Upper lobe of left lung (tissue), 6 donors: ENCODE data around the gene OSBPL2. TPM values are rescaled to one million over a fixed set of nuclear protein-coding genes. Genes with fewer than 3 reads are reported as not detected.

Experiments
- ATAC-seq, 2 donors: fragments of 200-7000 bp; cut with Tn5 transposase; one replicate each; pipeline ENCODE4 v1.9.1; 2022; ENCODE audit warnings: mild to moderate bottlenecking in 2 of 2, moderate library complexity in 2 of 2; ENCODE audit not compliant: low FRiP score in 2 of 2
- DNase-seq, 2 donors: peaks; one replicate each; pipeline ENCODE4 v3.0.0-alpha.2; 2019 to 2020
- H3K27ac ChIP-seq, 4 donors: fragments of 200-600 bp; sonication (generic); one replicate each; pipeline ENCODE4 v1.5.1; 2016 to 2019
- H3K27me3 ChIP-seq, 4 donors: fragments of 200-600 bp; sonication (generic); one replicate each; pipeline ENCODE4 v1.5.1; 2017 to 2019
- H3K36me3 ChIP-seq, 4 donors: fragments of 200-600 bp; sonication (generic); one replicate each; pipeline ENCODE4 v1.5.1; 2016 to 2019
- H3K4me1 ChIP-seq, 4 donors: fragments of 200-600 bp; sonication (generic); one replicate each; pipeline ENCODE4 v1.5.1; 2018 to 2019
- H3K4me3 ChIP-seq, 4 donors: fragments of 200-600 bp; sonication (generic); one replicate each; pipeline ENCODE4 v1.5.1; 2017 to 2019; ENCODE audit warnings: mild to moderate bottlenecking in 2 of 4, moderate library complexity in 1 of 4
- H3K9me3 ChIP-seq, 4 donors: fragments of 200-600 bp; sonication (generic); one replicate each; pipeline ENCODE4 v1.5.1; 2018 to 2019
- CTCF ChIP-seq, 6 experiments: fragments of 450-650 bp in 4 of 6; fragments of 200-600 bp in 2 of 6; sonication (generic) in 2 of 6; IDR thresholded peaks; one replicate each; pipeline ENCODE4 v1.5.1; 2016 to 2019; ENCODE audit warnings: antibody characterized with exemption in 6 of 6
- EP300 ChIP-seq, 4 donors: sonication (generic); formaldehyde crosslinking; IDR thresholded peaks; one replicate each; pipeline ENCODE4 v1.5.1; 2017; ENCODE audit warnings: antibody characterized with exemption in 4 of 4, control low read depth in 2 of 4
- POLR2A ChIP-seq, 4 donors: fragments of 450-650 bp; IDR thresholded peaks; one replicate each; pipeline ENCODE4 v1.5.1; 2016 to 2017; ENCODE audit warnings: antibody characterized with exemption in 4 of 4, mild to moderate bottlenecking in 2 of 4
- POLR2AphosphoS5 ChIP-seq, 2 donors: sonication (generic); formaldehyde crosslinking; IDR thresholded peaks; one replicate each; pipeline ENCODE4 v1.5.1; 2017; ENCODE audit warnings: antibody characterized with exemption in 2 of 2
- WGBS, 2 donors: methylation state at CpG; one replicate each; pipeline ENCODE4 v1.1.5; 2017 to 2018; 5-methylcytosine and 5-hydroxymethylcytosine counted together
- total RNA-seq, 6 donors: library from RNA; depleted of rRNA in 4 of 6; stranded (reverse); fragments of >200 nt in 4 of 6; gene quantifications; one replicate each; pipeline versions ENCODE4 v1.1.0 to v1.2.1, GENCODE V29; 2016 to 2021
- donor health status: DM: no; HTN: no; CAD: no; lungs with moderate emphysema.
- donor health status: DM: no; HTN: yes; CAD: no; lungs with severe emphysema.

OSBPL2 gene
- total RNA-seq, 6 donors from 2014 or later: 35.7 to 65.0 (median 48.0) TPM

- ATAC-seq (no peak), DNase-seq (no peak)
- TF ChIP-seq POLR2A (IDR thresholded peaks at IDR 0.05): no peak
- no peak for TF ChIP-seq POLR2AphosphoS5 (IDR thresholded peaks at IDR 0.05)
- no peak for TF ChIP-seq CTCF (IDR thresholded peaks at IDR 0.05)
- TF ChIP-seq EP300 (IDR thresholded peaks at IDR 0.05): no peak
- H3K4me1 ChIP-seq: no peaks in the 10 kb centered on the region
- H3K4me3 ChIP-seq: no peak overlapping the region
- H3K27me3 ChIP-seq: no peaks in the 10 kb centered on the region
- 93 to 96% methylated on average over 9 to 10 of the region's 10 CpGs for WGBS, 2 donors
- no peaks in the 10 kb centered on the region for H3K9me3 ChIP-seq
- peaks cover under 1 to 89% (median 59%) of the 10 kb centered on the region in 4 donors for H3K36me3 ChIP-seq
- no peak overlapping the region for H3K27ac ChIP-seq
These were observed 23.7 kb downstream of the OSBPL2 start for GRCh38 chr20:62262064-62262463.

DNA sequence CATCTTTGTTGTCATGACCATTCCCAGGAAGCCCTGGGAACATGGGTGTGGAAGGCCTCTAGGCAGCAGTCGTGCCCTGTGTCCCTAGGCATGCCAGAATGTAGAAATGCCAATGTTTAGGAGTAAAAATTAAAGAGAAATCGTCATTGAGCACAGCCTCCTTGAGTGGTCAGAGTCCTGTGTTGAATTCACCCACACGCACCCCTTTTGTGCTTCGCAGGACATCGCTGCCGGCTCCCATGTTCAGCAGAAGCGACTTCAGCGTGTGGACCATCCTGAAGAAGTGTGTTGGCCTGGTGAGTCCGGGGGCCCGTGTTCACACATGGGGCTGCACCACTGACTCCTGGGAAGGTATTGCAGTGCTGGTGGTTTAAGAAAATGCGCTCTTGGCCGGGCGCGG is 25.1 kb downstream of the OSBPL2 start:
- 94% methylated on average over 12 to 14 of the region's 14 CpGs for WGBS, 2 donors
- no peak overlapping the region for H3K27ac ChIP-seq
- no peaks in the 10 kb centered on the region for H3K27me3 ChIP-seq
- H3K36me3 ChIP-seq: peaks cover 0 to 90% (median 55%) of the 10 kb centered on the region in 4 donors
- no peak overlapping the region for H3K4me3 ChIP-seq
- no peak for ATAC-seq
- no peaks in the 10 kb centered on the region for H3K9me3 ChIP-seq
- H3K4me1 ChIP-seq: no peaks in the 10 kb centered on the region
- TF ChIP-seq EP300 (IDR thresholded peaks at IDR 0.05) (no peak), POLR2A (IDR thresholded peaks at IDR 0.05) (no peak), CTCF (IDR thresholded peaks at IDR 0.05) (no peak), POLR2AphosphoS5 (IDR thresholded peaks at IDR 0.05) (no peak)
- no peak for DNase-seq

DNA sequence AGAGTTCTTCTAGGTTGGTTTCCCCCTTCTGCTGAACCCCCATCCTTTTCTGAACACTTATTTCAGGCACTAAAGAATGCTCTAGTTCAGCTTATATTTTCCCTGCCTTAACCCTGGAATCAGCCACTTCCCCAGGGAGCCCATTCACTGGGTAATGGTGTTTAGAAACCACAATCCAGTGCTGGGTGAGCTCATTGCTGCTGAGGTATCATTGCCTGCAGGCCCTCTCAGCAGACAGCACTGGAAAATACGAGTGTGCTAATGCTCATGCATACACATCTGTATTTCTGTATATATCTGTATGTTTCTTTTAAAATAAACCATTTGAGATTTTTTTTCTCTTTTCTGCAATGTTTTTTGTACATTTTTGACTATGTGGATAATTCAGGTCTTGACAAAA is 27.0 kb downstream of the OSBPL2 start:
- whole genome bisulfite sequencing, 2 donors: 100% methylated on average over 1 of the region's 1 CpG
- TF ChIP-seq CTCF (IDR thresholded peaks at IDR 0.05) (no peak), EP300 (IDR thresholded peaks at IDR 0.05) (no peak), POLR2AphosphoS5 (IDR thresholded peaks at IDR 0.05) (no peak), POLR2A (IDR thresholded peaks at IDR 0.05) (no peak)
- H3K9me3 ChIP-seq: no peaks in the 10 kb centered on the region
- H3K36me3 ChIP-seq: peaks cover 0 to 89% (median 47%) of the 10 kb centered on the region in 4 donors
- H3K4me1 ChIP-seq: no peaks in the 10 kb centered on the region
- no peaks in the 10 kb centered on the region for H3K27me3 ChIP-seq
- no peak for ATAC-seq
- no peak overlapping the region for H3K4me3 ChIP-seq
- no peak for DNase-seq
- H3K27ac ChIP-seq: no peak overlapping the region

- WGBS, 2 donors: 94 to 96% methylated on average over 10 of the region's 10 CpGs
- no peak for ATAC-seq
- no peak for TF ChIP-seq CTCF (IDR thresholded peaks at IDR 0.05)
- TF ChIP-seq POLR2A (IDR thresholded peaks at IDR 0.05): no peak
- no peak for TF ChIP-seq POLR2AphosphoS5 (IDR thresholded peaks at IDR 0.05)
- TF ChIP-seq EP300 (IDR thresholded peaks at IDR 0.05): no peak
- H3K4me1 ChIP-seq: no peaks in the 10 kb centered on the region
- H3K27me3 ChIP-seq: no peaks in the 10 kb centered on the region
- H3K4me3 ChIP-seq: no peak overlapping the region
- peaks cover 0 to 81% (median 40%) of the 10 kb centered on the region in 4 donors for H3K36me3 ChIP-seq
- H3K9me3 ChIP-seq: no peaks in the 10 kb centered on the region
- DNase-seq: no peak
- no peak overlapping the region for H3K27ac ChIP-seq
These were observed 28.0 kb downstream of the OSBPL2 start for GRCh38 chr20:62266340-62266739.

DNA sequence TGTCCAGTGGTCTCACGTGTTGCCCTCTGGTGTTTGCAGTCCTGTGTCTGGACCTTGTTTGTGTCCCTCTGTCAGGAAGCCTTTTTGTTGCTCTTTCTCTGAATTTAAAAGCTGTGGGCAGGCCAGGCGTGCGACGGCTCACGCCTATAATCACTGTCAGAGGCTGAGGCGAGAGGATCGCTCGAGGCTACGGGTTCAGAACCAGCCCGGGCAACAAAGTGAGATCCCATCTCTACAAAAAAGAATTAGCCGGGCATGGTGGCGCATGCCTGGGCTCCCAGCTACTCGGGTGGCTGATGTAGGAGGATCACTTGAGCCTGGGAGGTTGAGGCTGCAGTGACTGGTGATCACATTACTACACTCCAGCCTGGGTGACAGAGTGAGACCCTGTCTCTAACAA is 28.5 kb downstream of the OSBPL2 start:
- TF ChIP-seq EP300 (IDR thresholded peaks at IDR 0.05): no peak
- TF ChIP-seq CTCF (IDR thresholded peaks at IDR 0.05): no peak
- no peak for TF ChIP-seq POLR2A (IDR thresholded peaks at IDR 0.05)
- no peak for TF ChIP-seq POLR2AphosphoS5 (IDR thresholded peaks at IDR 0.05)
- H3K27ac ChIP-seq: no peak overlapping the region
- H3K9me3 ChIP-seq: no peaks in the 10 kb centered on the region
- no peak for DNase-seq
- no peaks in the 10 kb centered on the region for H3K27me3 ChIP-seq
- no peak for ATAC-seq
- H3K4me1 ChIP-seq: no peaks in the 10 kb centered on the region
- 95 to 97% methylated on average over 13 of the region's 13 CpGs for WGBS, 2 donors
- H3K36me3 ChIP-seq: peaks cover 0 to 81% (median 39%) of the 10 kb centered on the region in 4 donors
- no peak overlapping the region for H3K4me3 ChIP-seq
